Calu3 (cell line): Measurements from ENCODE around the gene MIDN. TPM values are rescaled to one million over a fixed set of nuclear protein-coding genes. Genes with fewer than 3 reads are reported as not detected.
"Not testable (repeated sequence)": the region's sequence is repeated elsewhere in the genome, so short reads cannot be mapped to it uniquely, and the experiment has no call there.

Experiments used
- BruUV-seq: library from RNA; stranded (reverse); fragments of 400-500 nt; replicated peaks from 2 replicates; lab custom pipeline; 2021; lab: Mats Ljungman, UMichigan
- CTCF ChIA-PET: fragments of 300-600 bp; sonication (Branson Sonifier 250); formaldehyde crosslinking; loops from one replicate; lab custom pipeline; 2022; ENCODE audit warnings: antibody characterized with exemption; lab: Charles Lee
- DNase-seq: peaks from one replicate; pipeline ENCODE4 v3.0.0; 2022
- H3K27ac Mint-ChIP-seq: one replicate; pipeline ENCODE4 v1.8.0; 2022; ENCODE audit warnings: mixed read lengths; ENCODE audit not compliant: unreplicated experiment
- H3K27me3 Mint-ChIP-seq: one replicate; pipeline ENCODE4 v1.8.0; 2022; ENCODE audit warnings: mixed read lengths; ENCODE audit not compliant: unreplicated experiment
- H3K36me3 Mint-ChIP-seq: one replicate; pipeline ENCODE4 v1.8.0; 2022; ENCODE audit warnings: mild to moderate bottlenecking, moderate library complexity, mixed read lengths; ENCODE audit not compliant: insufficient read depth, unreplicated experiment
- H3K4me1 Mint-ChIP-seq: one replicate; pipeline ENCODE4 v1.8.0; 2022; ENCODE audit warnings: mild to moderate bottlenecking, low read depth, mixed read lengths; ENCODE audit not compliant: unreplicated experiment
- H3K4me3 Mint-ChIP-seq: one replicate; pipeline ENCODE4 v1.8.0; 2022; ENCODE audit warnings: mild to moderate bottlenecking, low read depth, moderate library complexity, mixed read lengths; ENCODE audit not compliant: unreplicated experiment
- H3K9me3 Mint-ChIP-seq: one replicate; pipeline ENCODE4 v1.8.0; 2022; ENCODE audit warnings: low read depth, mixed read lengths; ENCODE audit not compliant: unreplicated experiment
- CTCF ChIP-seq: fragments of 200-600 bp; IDR thresholded peaks from one replicate; pipeline ENCODE4 v1.8.0; 2022; ENCODE audit warnings: antibody characterized with exemption; ENCODE audit not compliant: unreplicated experiment
- intact Hi-C: fragments of 100-400 bp; cut with micrococcal nuclease; formaldehyde crosslinking; loops from one replicate; pipeline ENCODE4 v1.10.0; 2022; ENCODE audit not compliant: unreplicated experiment
- total RNA-seq: library from RNA; stranded (reverse); gene quantifications from 2 replicates; pipeline ENCODE4 v1.2.3, GENCODE V29; 2022

Gene MIDN
- total RNA-seq, 1 experiment from 2014 or later, result 61.8 TPM

GRCh38 chr19:1206150-1206863 is 42.1 kb upstream of the MIDN start:
- Mint-ChIP-seq H3K9me3 (no peaks in the 10 kb centered on the region), H3K27ac (peak overlapping the region; percentile 76), H3K4me1 (peaks cover 13% of the 10 kb centered on the region), H3K36me3 (peaks cover 44% of the 10 kb centered on the region), H3K4me3 (peak overlapping the region; percentile 87), H3K27me3 (no peaks in the 10 kb centered on the region)
- CTCF ChIA-PET, result no interaction called here
- no peak for DNase-seq
- BruUV-seq, result no TSS peak
- intact Hi-C loops, result no loop called here
- no peak for TF ChIP-seq CTCF

- peaks cover 44% of the 10 kb centered on the region for H3K36me3 Mint-ChIP-seq
- H3K4me1 Mint-ChIP-seq, result peaks cover 13% of the 10 kb centered on the region
- H3K27me3 Mint-ChIP-seq, result no peaks in the 10 kb centered on the region
- TF ChIP-seq CTCF, result no peak
- CTCF ChIA-PET, result no interaction called here
- BruUV-seq, result TSS peak; percentile 58
- intact Hi-C loops, result no loop called here
- H3K9me3 Mint-ChIP-seq, result no peaks in the 10 kb centered on the region
- H3K4me3 Mint-ChIP-seq, result peak overlapping the region; percentile 87
- H3K27ac Mint-ChIP-seq, result peak overlapping the region; percentile 76
- no peak for DNase-seq
Measured at GRCh38 chr19:1206864-1207450, 41.4 kb upstream of the MIDN start.

- CTCF ChIA-PET, H3K4me1 Mint-ChIP-seq, BruUV-seq, intact Hi-C loops, H3K9me3 Mint-ChIP-seq, H3K27me3 Mint-ChIP-seq, DNase-seq, H3K27ac Mint-ChIP-seq: not testable (repeated sequence)
- peaks cover 53% of the 10 kb centered on the region for H3K36me3 Mint-ChIP-seq
- peak overlapping the region; percentile 34 for H3K4me3 Mint-ChIP-seq
Measured at GRCh38 chr19:1208830-1209229, 39.6 kb upstream of the MIDN start.

- no peak overlapping the region for H3K4me3 Mint-ChIP-seq
- no peak for TF ChIP-seq CTCF
- CTCF ChIA-PET, result no interaction called here
- no peaks in the 10 kb centered on the region for H3K9me3 Mint-ChIP-seq
- H3K27me3 Mint-ChIP-seq, result no peaks in the 10 kb centered on the region
- no TSS peak for BruUV-seq
- H3K36me3 Mint-ChIP-seq, result peaks cover 51% of the 10 kb centered on the region
- intact Hi-C loops, result no loop called here
- no peaks in the 10 kb centered on the region for H3K4me1 Mint-ChIP-seq
- H3K27ac Mint-ChIP-seq, result no peak overlapping the region
- no peak for DNase-seq
Measured at GRCh38 chr19:1210227-1210538, 38.2 kb upstream of the MIDN start.
